ENCODE data around the gene TKT. TPM values are rescaled to one million over a fixed set of nuclear protein-coding genes. Genes with fewer than 3 reads are reported as not detected.
A peak's percentile ranks its signal among the peaks of the same experiment; 100 is the strongest.

The TKT gene
- total and polyA plus RNA-seq, 2 experiments from 2014 or later: 584 to 1,411 TPM

DNA sequence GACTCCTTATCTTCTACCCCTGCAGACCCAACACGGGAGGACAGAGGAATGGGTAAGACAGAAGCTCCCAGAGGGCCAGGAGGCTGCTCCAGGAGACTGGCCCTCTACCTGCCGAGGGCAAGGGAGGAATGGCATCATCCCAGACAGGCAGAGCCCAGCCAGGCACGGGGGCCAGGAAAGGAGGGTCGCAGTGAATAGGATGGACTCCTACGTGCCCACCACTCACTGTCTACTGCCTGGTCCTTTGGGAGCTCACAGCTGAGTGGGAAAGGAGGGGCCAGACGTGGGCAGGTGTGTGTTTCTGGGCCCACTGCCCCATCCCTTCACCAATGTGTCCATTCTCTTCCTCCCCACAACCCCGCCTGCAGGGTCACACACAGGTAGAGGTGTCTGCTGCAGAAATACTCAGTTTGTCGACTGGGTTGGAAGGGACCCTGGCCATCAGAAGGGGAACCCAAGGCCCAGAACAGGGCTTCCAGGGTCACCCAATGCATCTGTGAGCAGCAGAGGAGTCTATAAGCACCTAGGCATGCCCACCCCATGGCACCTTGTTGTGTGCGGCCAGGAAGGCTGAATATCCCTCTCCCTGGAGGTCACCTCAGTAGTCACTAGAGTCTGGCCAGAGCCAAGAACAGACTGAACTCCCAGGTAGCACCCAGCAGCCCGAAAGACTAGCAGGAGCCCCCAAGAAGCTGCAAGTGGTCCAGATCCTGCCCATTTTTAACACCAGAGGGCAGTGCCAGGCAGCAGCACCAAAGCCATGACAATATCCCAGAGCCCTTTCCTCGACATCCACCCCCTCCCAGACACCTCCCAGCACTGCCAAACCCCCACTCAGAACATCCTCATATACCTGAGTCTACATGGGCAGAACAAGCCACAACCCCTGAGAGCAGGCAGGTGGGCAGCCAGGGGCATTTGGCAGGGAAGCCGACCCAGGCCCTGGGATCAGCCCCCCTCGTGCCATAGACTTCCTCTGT, 24.0 kb downstream of the TKT start:
- Mint-ChIP-seq H3K9me3 (no peaks in the 10 kb centered on the region), H3K27me3 (ENCODE audit: insufficient read depth, low read depth, poor library complexity) (peaks cover 31% of the 10 kb centered on the region), H3K36me3 (ENCODE audit: low read depth) (peaks cover 100% of the 10 kb centered on the region), H3K4me1 (peaks cover 15% of the 10 kb centered on the region), H3K4me3 (no peak overlapping the region), H3K27ac (peak overlapping the region; percentile 48)
- Histone ChIP-seq H3K27ac (ENCODE audit: low read depth) (no peak overlapping the region), H2AFZ (no peak overlapping the region), H3K27me3 (ENCODE audit: insufficient read depth) (no peaks in the 10 kb centered on the region), H3F3A (replicated peaks; ENCODE audit: low read depth) (peaks cover 74% of the 10 kb centered on the region), H3K4me1 (ENCODE audit: insufficient read depth) (0 out of 2 replicates have a peak, but pooled peaks cover 2% of the 10 kb centered on the region), H4K20me1 (replicated peaks; ENCODE audit: insufficient read depth) (peaks cover 60% of the 10 kb centered on the region), H3K4me3 (no peak overlapping the region), H3K9me2 (ENCODE audit: insufficient read depth) (no peaks in the 10 kb centered on the region), H3K79me2 (replicated peaks; ENCODE audit: insufficient read depth) (peaks cover 5% of the 10 kb centered on the region), H3K4me2 (no peak overlapping the region), H3K36me3 (ENCODE audit: insufficient read depth) (peaks cover 67% of the 10 kb centered on the region)
- DNase-seq (ENCODE audit: low spot score): no peak
- peak; percentile 52 for TF ChIP-seq POLR2AphosphoS5 (IDR thresholded peaks at IDR 0.05; ENCODE audit: low read depth)
- TF ChIP-seq, protein P1, sequence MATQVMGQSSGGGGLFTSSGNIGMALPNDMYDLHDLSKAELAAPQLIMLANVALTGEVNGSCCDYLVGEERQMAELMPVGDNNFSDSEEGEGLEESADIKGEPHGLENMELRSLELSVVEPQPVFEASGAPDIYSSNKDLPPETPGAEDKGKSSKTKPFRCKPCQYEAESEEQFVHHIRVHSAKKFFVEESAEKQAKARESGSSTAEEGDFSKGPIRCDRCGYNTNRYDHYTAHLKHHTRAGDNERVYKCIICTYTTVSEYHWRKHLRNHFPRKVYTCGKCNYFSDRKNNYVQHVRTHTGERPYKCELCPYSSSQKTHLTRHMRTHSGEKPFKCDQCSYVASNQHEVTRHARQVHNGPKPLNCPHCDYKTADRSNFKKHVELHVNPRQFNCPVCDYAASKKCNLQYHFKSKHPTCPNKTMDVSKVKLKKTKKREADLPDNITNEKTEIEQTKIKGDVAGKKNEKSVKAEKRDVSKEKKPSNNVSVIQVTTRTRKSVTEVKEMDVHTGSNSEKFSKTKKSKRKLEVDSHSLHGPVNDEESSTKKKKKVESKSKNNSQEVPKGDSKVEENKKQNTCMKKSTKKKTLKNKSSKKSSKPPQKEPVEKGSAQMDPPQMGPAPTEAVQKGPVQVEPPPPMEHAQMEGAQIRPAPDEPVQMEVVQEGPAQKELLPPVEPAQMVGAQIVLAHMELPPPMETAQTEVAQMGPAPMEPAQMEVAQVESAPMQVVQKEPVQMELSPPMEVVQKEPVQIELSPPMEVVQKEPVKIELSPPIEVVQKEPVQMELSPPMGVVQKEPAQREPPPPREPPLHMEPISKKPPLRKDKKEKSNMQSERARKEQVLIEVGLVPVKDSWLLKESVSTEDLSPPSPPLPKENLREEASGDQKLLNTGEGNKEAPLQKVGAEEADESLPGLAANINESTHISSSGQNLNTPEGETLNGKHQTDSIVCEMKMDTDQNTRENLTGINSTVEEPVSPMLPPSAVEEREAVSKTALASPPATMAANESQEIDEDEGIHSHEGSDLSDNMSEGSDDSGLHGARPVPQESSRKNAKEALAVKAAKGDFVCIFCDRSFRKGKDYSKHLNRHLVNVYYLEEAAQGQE (IDR thresholded peaks at IDR 0.05; ENCODE audit: unreplicated experiment): no peak
- TF ChIP-seq, protein P2, sequence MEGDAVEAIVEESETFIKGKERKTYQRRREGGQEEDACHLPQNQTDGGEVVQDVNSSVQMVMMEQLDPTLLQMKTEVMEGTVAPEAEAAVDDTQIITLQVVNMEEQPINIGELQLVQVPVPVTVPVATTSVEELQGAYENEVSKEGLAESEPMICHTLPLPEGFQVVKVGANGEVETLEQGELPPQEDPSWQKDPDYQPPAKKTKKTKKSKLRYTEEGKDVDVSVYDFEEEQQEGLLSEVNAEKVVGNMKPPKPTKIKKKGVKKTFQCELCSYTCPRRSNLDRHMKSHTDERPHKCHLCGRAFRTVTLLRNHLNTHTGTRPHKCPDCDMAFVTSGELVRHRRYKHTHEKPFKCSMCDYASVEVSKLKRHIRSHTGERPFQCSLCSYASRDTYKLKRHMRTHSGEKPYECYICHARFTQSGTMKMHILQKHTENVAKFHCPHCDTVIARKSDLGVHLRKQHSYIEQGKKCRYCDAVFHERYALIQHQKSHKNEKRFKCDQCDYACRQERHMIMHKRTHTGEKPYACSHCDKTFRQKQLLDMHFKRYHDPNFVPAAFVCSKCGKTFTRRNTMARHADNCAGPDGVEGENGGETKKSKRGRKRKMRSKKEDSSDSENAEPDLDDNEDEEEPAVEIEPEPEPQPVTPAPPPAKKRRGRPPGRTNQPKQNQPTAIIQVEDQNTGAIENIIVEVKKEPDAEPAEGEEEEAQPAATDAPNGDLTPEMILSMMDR (conservative IDR thresholded peaks at IDR 0.05; ENCODE audit: low read depth in 2 of 2): peak; percentile 24 to 34; a peak in 3 of 4 replicates
- no peak for ATAC-seq

DNA sequence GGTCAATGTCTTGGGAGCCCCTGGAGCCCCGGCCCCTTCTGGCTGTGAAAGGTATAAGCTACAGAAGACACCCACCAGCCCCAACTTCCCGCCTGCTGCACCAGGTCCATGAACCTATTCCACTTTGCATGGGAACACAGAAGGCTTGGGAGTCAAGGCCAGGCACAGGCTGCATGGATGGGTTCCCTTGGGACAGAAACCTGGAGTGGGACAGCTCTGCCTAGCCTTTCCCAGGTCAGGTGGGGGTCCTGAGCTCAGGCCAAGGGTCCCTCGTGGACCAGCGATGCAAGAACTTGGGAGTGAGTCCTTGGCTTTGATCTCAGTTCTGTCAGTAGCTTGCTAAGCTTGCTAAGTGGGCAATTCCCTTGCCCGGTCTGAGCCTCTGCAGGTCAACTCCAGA, 25.0 kb downstream of the TKT start:
- Histone ChIP-seq H3K79me2 (replicated peaks; ENCODE audit: insufficient read depth) (no peaks in the 10 kb centered on the region; the same call in 1 of the 2 replicates), H3K4me1 (ENCODE audit: insufficient read depth) (no peaks in the 10 kb centered on the region), H3K27me3 (ENCODE audit: insufficient read depth) (no peaks in the 10 kb centered on the region), H3K9me2 (ENCODE audit: insufficient read depth) (no peaks in the 10 kb centered on the region), H3K4me3 (no peak overlapping the region), H2AFZ (no peak overlapping the region), H3K4me2 (no peak overlapping the region), H4K20me1 (replicated peaks; ENCODE audit: insufficient read depth) (peaks cover 70% of the 10 kb centered on the region), H3K27ac (ENCODE audit: low read depth) (no peak overlapping the region), H3F3A (replicated peaks; ENCODE audit: low read depth) (peaks cover 82% of the 10 kb centered on the region), H3K36me3 (ENCODE audit: insufficient read depth) (peaks cover 77% of the 10 kb centered on the region)
- Mint-ChIP-seq H3K36me3 (ENCODE audit: low read depth) (peaks cover 100% of the 10 kb centered on the region), H3K4me3 (no peak overlapping the region), H3K27ac (no peak overlapping the region), H3K9me3 (no peaks in the 10 kb centered on the region), H3K4me1 (peaks cover 12% of the 10 kb centered on the region), H3K27me3 (ENCODE audit: insufficient read depth, low read depth, poor library complexity) (peaks cover 36% of the 10 kb centered on the region)
- ATAC-seq (no peak), DNase-seq (ENCODE audit: low spot score) (no peak)
- TF ChIP-seq NANOG (IDR thresholded peaks at IDR 0.05; ENCODE audit: borderline replicate concordance): no peak
- no peak for TF ChIP-seq EZH2phosphoT487 (IDR thresholded peaks at IDR 0.05; ENCODE audit: unreplicated experiment)
- TF ChIP-seq, protein P2 (conservative IDR thresholded peaks at IDR 0.05; ENCODE audit: low read depth in 2 of 2): no peak
- TF ChIP-seq JUNB (IDR thresholded peaks at IDR 0.05; ENCODE audit: unreplicated experiment): no peak
- no peak for TF ChIP-seq ZNF331 (CRISPR knock-in tag; IDR thresholded peaks at IDR 0.05; ENCODE audit: low read depth)
